T-cell (primary cell): ENCODE measurements around the gene DPM1. TPM values are rescaled to one million over a fixed set of nuclear protein-coding genes. Genes with fewer than 3 reads are reported as not detected.

ENCODE experiments used
- ATAC-seq, 4 experiments: fragments of 200-7000 bp in 3 of 4; fragments of 150-1000 bp in 1 of 4; cut with Tn5 transposase; replicated peaks in 1 of 4; 1 replicate in 3 of 4; 2 replicates in 1 of 4; pipeline ENCODE4 v1.10.0; 2021; ENCODE audit warnings: moderate library complexity in 3 of 4, mild to moderate bottlenecking in 2 of 4, moderate number of reproducible peaks in 1 of 4
- CTCF ChIA-PET, 2 donors: fragments of 300-600 bp; sonication (Branson Sonifier 250); formaldehyde crosslinking; loops; one replicate each; lab custom pipeline; 2022; ENCODE audit warnings: antibody characterized with exemption in 2 of 2; lab: Charles Lee
- POLR2A ChIA-PET, 2 donors: fragments of 300-600 bp; sonication (Branson Sonifier 250); formaldehyde crosslinking; loops; one replicate each; lab custom pipeline; 2022; ENCODE audit warnings: antibody characterized with exemption in 2 of 2; lab: Charles Lee
- DNase-seq, 35 experiments: peaks; one replicate each; pipeline versions ENCODE4 v3.0.0 to v3.0.0-alpha.2; 2013 to 2023
- H3K27ac ChIP-seq: one replicate; pipeline ENCODE4 v1.5.1; 2013; ENCODE audit warnings: low read length
- H3K27me3 ChIP-seq, 2 experiments: replicated peaks in 1 of 2; 1 replicate in 1 of 2; 2 replicates in 1 of 2; pipeline versions ENCODE4 v1.6.1 to v1.7.0; 2013; ENCODE audit warnings: low read length in 1 of 2, mixed read lengths in 1 of 2; ENCODE audit not compliant: control insufficient read depth in 2 of 2, insufficient read depth in 2 of 2; ENCODE audit errors: extremely low read depth in 1 of 2
- H3K36me3 ChIP-seq, 2 donors: 1 replicate in 1 of 2; 2 replicates in 1 of 2; pipeline versions ENCODE4 v1.6.1 to v1.7.0; 2013; ENCODE audit warnings: low read length in 1 of 2; ENCODE audit not compliant: control insufficient read depth in 2 of 2, insufficient read depth in 1 of 2; ENCODE audit errors: extremely low read depth in 1 of 2
- H3K4me1 ChIP-seq, 2 experiments: 1 replicate in 1 of 2; 2 replicates in 1 of 2; pipeline versions ENCODE4 v1.6.1 to v1.7.0; 2013; ENCODE audit warnings: low read length in 2 of 2, mixed read lengths in 1 of 2; ENCODE audit not compliant: insufficient read depth in 2 of 2, control insufficient read depth in 1 of 2; ENCODE audit errors: extremely low read depth in 1 of 2
- H3K4me3 ChIP-seq, 2 donors: 1 replicate in 1 of 2; 2 replicates in 1 of 2; pipeline versions ENCODE4 v1.5.1 to v1.7.0; 2013; ENCODE audit warnings: mild to moderate bottlenecking in 2 of 2, low read length in 1 of 2, moderate library complexity in 1 of 2; ENCODE audit not compliant: control insufficient read depth in 1 of 2; ENCODE audit errors: extremely low read depth in 1 of 2
- H3K9me3 ChIP-seq: 2 replicates; pipeline ENCODE4 v1.7.0; 2013
- H3K27ac Mint-ChIP-seq, 2 donors: one replicate each; pipeline ENCODE4 v1.8.0; 2020 to 2021; ENCODE audit warnings: mild to moderate bottlenecking in 2 of 2, mixed read lengths in 2 of 2
- H3K27me3 Mint-ChIP-seq, 2 donors: one replicate each; pipeline ENCODE4 v1.8.0; 2021 to 2022; ENCODE audit warnings: mixed read lengths in 2 of 2
- H3K36me3 Mint-ChIP-seq: one replicate; pipeline ENCODE4 v1.8.0; 2021; ENCODE audit warnings: mixed read lengths
- H3K4me1 Mint-ChIP-seq, 3 donors: one replicate each; pipeline ENCODE4 v1.8.0; 2020 to 2022; ENCODE audit warnings: mixed read lengths in 3 of 3, mild to moderate bottlenecking in 1 of 3
- H3K4me3 Mint-ChIP-seq, 3 donors: one replicate each; pipeline ENCODE4 v1.8.0; 2020 to 2022; ENCODE audit warnings: mild to moderate bottlenecking in 3 of 3, mixed read lengths in 3 of 3, moderate library complexity in 3 of 3
- H3K9me3 Mint-ChIP-seq, 3 donors: one replicate each; pipeline ENCODE4 v1.8.0; 2020 to 2022; ENCODE audit warnings: mixed read lengths in 3 of 3
- WGBS: methylation state at CpG from one replicate; pipeline ENCODE4 v1.1.5; 2013; ENCODE audit warnings: missing lambda C conversion rate; ENCODE audit not compliant: insufficient coverage; 5-methylcytosine and 5-hydroxymethylcytosine counted together
- total RNA-seq, 35 experiments: library from RNA in 6 of 35; stranded (reverse) in 6 of 35; fragments of 120-200 nt in 1 of 35; gene quantifications; one replicate each; pipeline versions ENCODE4 v1.2.1 to v1.2.4 and lab custom pipeline; 2013 to 2026

Gene DPM1
- total RNA-seq, 5 donors from 2014 or later (not counting 1 experiment from before 2014, with no cell fraction given), result 23.1 to 37.6 (median 33.4) TPM

- Histone ChIP-seq H3K4me1 (no peaks in the 10 kb centered on the region), H3K36me3 (peaks cover 36 to 78% of the 10 kb centered on the region in 2 donors), H3K27me3 (no peaks in the 10 kb centered on the region), H3K4me3 (no peak overlapping the region), H3K27ac (no peak overlapping the region), H3K9me3 (no peaks in the 10 kb centered on the region)
- DNase-seq (peak in 2 of 35 experiments; percentile 8 to 22), ATAC-seq (no peak)
- Mint-ChIP-seq H3K9me3 (no peaks in the 10 kb centered on the region), H3K27me3 (no peaks in the 10 kb centered on the region), H3K4me3 (no peak overlapping the region), H3K27ac (no peak overlapping the region), H3K4me1 (peaks cover 2 to 6% (median 4%) of the 10 kb centered on the region in 3 donors), H3K36me3 (peaks cover 35% of the 10 kb centered on the region)
- ChIA-PET POLR2A (interaction anchor here (0.5 to 0.6 kb wide), 2 partner anchors 10 to 34 kb away, joined by 3 to 5 read pairs; no protein-coding TSS in a partner anchor), CTCF (interaction anchor here in 1 of 2 donors (1.0 to 1.3 kb wide), 2 partner anchors 12 to 14 kb away, joined by 3 to 8 read pairs; partner anchors contain the start of gene ADNP)
- WGBS, result 91% methylated on average over 5 of the region's 7 CpGs
Measured at GRCh38 chr20:50943069-50943468, 15.3 kb downstream of the DPM1 start.

DNA sequence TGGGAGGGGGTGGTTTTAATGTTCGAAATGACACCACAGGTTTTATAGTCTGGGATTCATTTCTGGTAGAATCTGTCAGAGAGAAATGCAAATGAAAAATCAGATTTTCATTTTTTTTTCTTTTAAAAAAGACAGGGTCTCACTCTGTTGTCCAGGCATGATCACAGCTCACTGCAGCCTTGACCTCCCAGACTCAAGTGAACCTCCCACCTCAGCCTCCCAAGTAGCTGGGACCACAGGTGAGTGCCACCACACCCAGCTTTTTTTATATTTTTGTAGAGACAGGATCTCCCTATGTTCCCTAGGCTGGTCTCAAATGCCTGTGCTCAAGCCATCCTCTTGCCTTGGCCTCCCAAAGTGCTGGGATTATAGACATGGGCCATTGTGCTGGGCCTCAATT is 24.7 kb downstream of the DPM1 start:
- Histone ChIP-seq H3K27ac (no peak overlapping the region), H3K27me3 (no peaks in the 10 kb centered on the region), H3K36me3 (peaks cover 0 to 31% of the 10 kb centered on the region in 2 donors), H3K4me3 (no peak overlapping the region), H3K9me3 (no peaks in the 10 kb centered on the region), H3K4me1 (peaks cover 18 to 21% of the 10 kb centered on the region in 2 experiments)
- ChIA-PET POLR2A (interaction anchor here in 1 of 2 donors (0.6 to 1.0 kb wide), 3 partner anchors 9 to 1709 kb away, joined by 3 to 4 read pairs (median 3); partner anchors contain the start of genes DPM1 and MOCS3), CTCF (interaction anchor here in 1 of 2 donors (0.5 to 1.2 kb wide), 4 partner anchors 24 to 106 kb away, joined by 4 read pairs; partner anchors contain the start of genes DPM1 and MOCS3)
- DNase-seq, result no peak
- no peaks in the 10 kb centered on the region for H3K9me3 Mint-ChIP-seq
- peaks cover 30% of the 10 kb centered on the region for H3K36me3 Mint-ChIP-seq
- H3K4me3 Mint-ChIP-seq, result no peak overlapping the region
- no peaks in the 10 kb centered on the region for H3K27me3 Mint-ChIP-seq
- WGBS, result no CpG with 5 or more reads among the region's 1 CpG
- H3K27ac Mint-ChIP-seq, result peak overlapping the region; percentile 46 to 90
- peaks cover 15 to 23% (median 21%) of the 10 kb centered on the region in 3 donors for H3K4me1 Mint-ChIP-seq
- no peak for ATAC-seq

DNA sequence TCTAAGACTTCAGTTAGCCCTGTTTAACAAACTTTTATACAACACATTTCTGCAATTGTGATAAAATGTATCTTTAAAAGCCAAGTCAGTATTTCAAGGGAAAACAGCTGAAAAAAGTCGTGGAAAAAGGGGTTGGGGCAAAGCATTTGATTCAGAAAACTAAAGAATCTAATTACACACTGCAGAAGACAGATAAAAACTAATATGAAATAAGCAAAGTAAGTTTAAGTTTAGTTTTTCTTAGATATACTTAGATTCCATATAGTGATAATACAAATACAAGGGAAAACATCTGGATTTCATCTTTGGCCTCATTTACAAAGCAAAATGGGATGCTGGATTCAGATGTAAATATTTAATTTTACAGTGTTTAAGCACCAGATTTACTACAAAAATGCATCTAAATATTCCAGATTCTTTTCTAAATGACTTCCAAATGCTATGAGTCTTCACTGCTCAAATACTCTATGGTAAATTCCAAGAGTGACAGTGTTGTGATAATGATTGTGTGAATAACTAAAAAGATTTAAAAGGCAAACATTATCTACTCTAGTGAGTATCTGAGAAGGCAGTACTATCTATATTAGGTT is 25.5 kb downstream of the DPM1 start:
- no peaks in the 10 kb centered on the region for H3K9me3 Mint-ChIP-seq
- peaks cover 24 to 25% of the 10 kb centered on the region in 2 experiments for H3K4me1 ChIP-seq
- ChIA-PET CTCF (interaction anchor here in 1 of 2 donors (1.1 kb wide), 1 partner anchor 26 kb away, joined by 4 read pairs; the partner anchor contains the start of genes DPM1 and MOCS3), POLR2A (interaction anchor here (0.6 to 2.1 kb wide), 3 partner anchors 9 to 785 kb away, joined by 3 to 41 read pairs (median 3); partner anchors contain the start of genes DPM1 (in 1 of the 2) and MOCS3 (in 1 of the 2))
- ATAC-seq, result no peak
- peak overlapping the region; percentile 100 for H3K27ac ChIP-seq
- H3K4me3 ChIP-seq, result no peak overlapping the region
- no peaks in the 10 kb centered on the region for H3K9me3 ChIP-seq
- no peaks in the 10 kb centered on the region for H3K27me3 ChIP-seq
- peaks cover 23 to 30% (median 28%) of the 10 kb centered on the region in 3 donors for H3K4me1 Mint-ChIP-seq
- peaks cover 35% of the 10 kb centered on the region for H3K36me3 Mint-ChIP-seq
- WGBS, result no CpG with 5 or more reads among the region's 1 CpG
- H3K36me3 ChIP-seq, result peaks cover 0 to 32% of the 10 kb centered on the region in 2 donors
- no peaks in the 10 kb centered on the region for H3K27me3 Mint-ChIP-seq
- H3K4me3 Mint-ChIP-seq, result peak overlapping the region; percentile 82 to 96 (median 86)
- H3K27ac Mint-ChIP-seq, result peak overlapping the region; percentile 88 to 90
- DNase-seq, result no peak

GRCh38 chr20:50932016-50932485 is 26.3 kb downstream of the DPM1 start:
- H3K36me3 ChIP-seq, result peaks cover 0 to 28% of the 10 kb centered on the region in 2 donors
- no peaks in the 10 kb centered on the region for H3K27me3 ChIP-seq
- Mint-ChIP-seq H3K27me3 (no peaks in the 10 kb centered on the region), H3K4me1 (peaks cover 31 to 38% (median 36%) of the 10 kb centered on the region in 3 donors), H3K4me3 (peak overlapping the region; percentile 82 to 96 (median 86)), H3K36me3 (peaks cover 38% of the 10 kb centered on the region), H3K9me3 (no peaks in the 10 kb centered on the region), H3K27ac (peak overlapping the region; percentile 88 to 90)
- peak overlapping the region; percentile 91 to 95 for H3K4me3 ChIP-seq
- DNase-seq (no peak), ATAC-seq (no peak)
- ChIA-PET CTCF (interaction anchor here in 1 of 2 donors (0.8 to 3.7 kb wide), 5 partner anchors 17 to 622 kb away, joined by 3 to 56 read pairs (median 12); partner anchors contain the start of genes BCAS4, DPM1 and MOCS3), POLR2A (interaction anchor here (0.6 to 2.1 kb wide), 6 partner anchors 11 to 784 kb away, joined by 3 to 41 read pairs (median 4); partner anchors contain the start of genes DPM1 (in 2 of the 2), MOCS3 (in 2 of the 2) and BCAS4 (in 1 of the 2))
- no peaks in the 10 kb centered on the region for H3K9me3 ChIP-seq
- 62% methylated on average over 4 of the region's 6 CpGs for WGBS
- H3K4me1 ChIP-seq, result peaks cover 25 to 30% of the 10 kb centered on the region in 2 experiments
- peak overlapping the region; percentile 100 for H3K27ac ChIP-seq

DNA sequence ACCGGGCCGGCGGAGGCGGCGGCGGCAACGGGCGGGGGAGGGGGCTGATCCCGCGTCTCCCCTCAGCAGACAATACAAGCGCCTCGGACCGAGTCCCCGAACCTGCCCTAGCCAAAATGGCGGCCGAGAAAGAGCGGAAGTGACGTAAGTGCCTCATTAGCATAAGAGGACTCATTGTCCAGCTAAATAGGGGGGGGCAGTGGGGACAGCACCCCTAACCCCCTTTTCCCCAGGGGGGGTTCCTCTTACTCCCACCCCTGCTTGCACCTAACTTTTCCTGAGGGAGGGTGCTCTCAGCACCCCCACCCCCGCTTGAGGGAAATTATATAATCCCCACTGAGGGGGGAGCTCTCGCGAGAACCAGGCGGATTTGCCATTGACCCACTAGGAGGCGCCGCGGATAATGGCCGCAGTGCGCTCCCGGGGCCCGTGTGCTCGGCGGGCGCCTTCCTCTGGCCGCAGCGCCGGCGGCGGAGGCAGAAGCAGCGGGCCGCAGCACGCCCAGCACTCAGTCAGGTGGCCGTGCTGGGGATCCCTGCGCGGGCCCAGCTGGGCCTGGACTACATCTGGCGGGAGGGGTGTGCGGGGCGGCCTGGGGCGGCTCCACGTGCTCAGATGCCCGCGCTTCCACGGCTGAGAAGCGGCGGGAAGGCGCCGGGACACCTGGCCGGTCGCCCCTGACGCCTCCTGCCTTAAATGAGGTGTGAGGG is 26.9 kb downstream of the DPM1 start, which contains the start of gene ADNP:
Gene ADNP, minus strand, starts transcription at position 132 of the 710 bp plus-strand sequence. CDS start 27,441 bp downstream, outside the sequence.
- peak within 1 kb of the TSS; percentile 97 to 98 for H3K27ac Mint-ChIP-seq
- DNase-seq (peak; percentile 73 to 95 (median 87)), ATAC-seq (peak; percentile 71 to 76 (median 73))
- peak within 1 kb of the TSS; percentile 86 to 96 (median 87) for H3K4me3 Mint-ChIP-seq
- H3K9me3 Mint-ChIP-seq, result no peaks in the 10 kb centered on the region
- peaks cover 25 to 33% of the 10 kb centered on the region in 2 experiments for H3K4me1 ChIP-seq
- no peaks in the 10 kb centered on the region for H3K9me3 ChIP-seq
- no peaks in the 10 kb centered on the region for H3K27me3 Mint-ChIP-seq
- peaks cover 37 to 42% (median 40%) of the 10 kb centered on the region in 3 donors for H3K4me1 Mint-ChIP-seq
- no peaks in the 10 kb centered on the region for H3K27me3 ChIP-seq
- WGBS, result under 1% methylated on average over 40 of the region's 58 CpGs
- peak within 1 kb of the TSS; percentile 91 to 95 for H3K4me3 ChIP-seq
- CTCF ChIA-PET, result interaction anchor here (0.6 to 4.1 kb wide), 15 partner anchors 10 to 623 kb away, joined by 3 to 56 read pairs (median 5); partner anchors contain the start of genes BCAS4 (in 1 of the 2), DPM1 (in 1 of the 2) and MOCS3 (in 1 of the 2)
- peaks cover 35% of the 10 kb centered on the region for H3K36me3 Mint-ChIP-seq
- POLR2A ChIA-PET, result interaction anchor here (0.6 to 2.1 kb wide), 10 partner anchors 11 to 1255 kb away, joined by 3 to 41 read pairs (median 6); partner anchors contain the start of genes DPM1 (in 2 of the 2), MOCS3 (in 2 of the 2) and BCAS4 (in 1 of the 2)
- peaks cover 0 to 25% of the 10 kb centered on the region in 2 donors for H3K36me3 ChIP-seq
- H3K27ac ChIP-seq, result peak within 1 kb of the TSS; percentile 100
